K562 (cell line): Measurements from ENCODE around the gene CLCNKB. TPM values are rescaled to one million over a fixed set of nuclear protein-coding genes. Genes with fewer than 3 reads are reported as not detected.
"Not testable (repeated sequence)": the region's sequence is repeated elsewhere in the genome, so short reads cannot be mapped to it uniquely, and the experiment has no call there.

Experiments
- ATAC-seq: fragments of 200-7000 bp; cut with Tn5 transposase; 3 replicates; pipeline ENCODE4 v1.9.1; 2020; ENCODE audit warnings: moderate library complexity
- BruUV-seq: library from RNA; stranded (reverse); fragments of 400-500 nt; replicated peaks from 2 replicates; lab custom pipeline; 2021; lab: Mats Ljungman, UMichigan
- CTCF ChIA-PET: fragments of 300-600 bp; formaldehyde crosslinking; extraction: SDS; loops from one replicate; lab custom pipeline; 2021; ENCODE audit warnings: low intra/inter-chr PET ratio; lab: Yijun Ruan, JAX
- POLR2A ChIA-PET: fragments of 300-600, 350-650 bp; sonication (Branson Sonifier 250); formaldehyde crosslinking; extraction: SDS; loops from one replicate; lab custom pipeline; 2021; ENCODE audit warnings: antibody characterized with exemption, inconsistent platforms; lab: Yijun Ruan, JAX
- DNase-seq, 4 experiments: peaks; one replicate each; pipeline versions ENCODE4 v3.0.0 to v3.0.0-alpha.2; 2011 to 2018; ENCODE audit warnings: low spot score in 3 of 4, mixed read lengths in 3 of 4; ENCODE audit errors: extremely low read depth in 1 of 4
- FAIRE-seq: peaks from 2 replicates; lab custom pipeline; 2011; peaks lifted over from hg19 to GRCh38; lab: Jason Lieb, UNC
- H2AFZ ChIP-seq: 2 replicates; pipeline ENCODE4 v1.6.0; 2011; ENCODE audit warnings: low read depth, low read length, control low read depth, inconsistent platforms
- H3K27ac ChIP-seq: fragments of 200-600 bp; 3 replicates; pipeline ENCODE4 v1.8.0; 2011; ENCODE audit warnings: low read depth, mild to moderate bottlenecking, control low read depth, inconsistent platforms, low read length, moderate library complexity, mixed read lengths; ENCODE audit errors: extremely low read depth
- H3K27me3 ChIP-seq, 2 experiments: fragments of 300-600 bp in 1 of 2; 2 replicates in 1 of 2; 3 replicates in 1 of 2; pipeline versions ENCODE4 v1.6.0 to v1.8.0; 2011; ENCODE audit warnings: inconsistent platforms in 2 of 2, low read length in 2 of 2, mild to moderate bottlenecking in 1 of 2, mixed read lengths in 1 of 2, moderate library complexity in 1 of 2; ENCODE audit not compliant: control insufficient read depth in 2 of 2, insufficient read depth in 2 of 2
- H3K36me3 ChIP-seq: fragments of 300-600 bp; 3 replicates; pipeline ENCODE4 v1.8.0; 2011; ENCODE audit warnings: mild to moderate bottlenecking, low read length, inconsistent platforms; ENCODE audit not compliant: control insufficient read depth, insufficient read depth
- H3K4me1 ChIP-seq, 2 experiments: fragments of 200-600 bp in 1 of 2; replicated peaks in 1 of 2; 2 replicates in 1 of 2; 3 replicates in 1 of 2; pipeline versions ENCODE4 v1.5.1 to v1.8.0; 2011; ENCODE audit warnings: inconsistent platforms in 2 of 2, low read length in 2 of 2, mild to moderate bottlenecking in 1 of 2, mixed read lengths in 1 of 2, moderate library complexity in 1 of 2; ENCODE audit not compliant: control insufficient read depth in 2 of 2, insufficient read depth in 2 of 2
- H3K4me2 ChIP-seq: 2 replicates; pipeline ENCODE4 v1.6.1; 2011; ENCODE audit warnings: low read length, control low read depth, inconsistent platforms, mixed read lengths; ENCODE audit not compliant: insufficient read depth
- H3K4me3 ChIP-seq: fragments of 200-600 bp; sonication (generic), shearing (Covaris generic); 2 replicates; pipeline ENCODE4 v1.5.1; 2016; ENCODE audit warnings: control low read depth, inconsistent platforms
- H3K79me2 ChIP-seq: fragments of 200-600 bp; 3 replicates; pipeline ENCODE4 v1.8.0; 2011; ENCODE audit warnings: low read length, inconsistent platforms; ENCODE audit not compliant: control insufficient read depth, insufficient read depth
- H3K9ac ChIP-seq, 2 experiments: 2 replicates each; pipeline versions ENCODE4 v1.6.0 to v1.6.1; 2011; ENCODE audit warnings: low read depth in 2 of 2, low read length in 2 of 2, control low read depth in 1 of 2, inconsistent platforms in 1 of 2, mild to moderate bottlenecking in 1 of 2, mixed read lengths in 1 of 2; ENCODE audit not compliant: insufficient read depth in 1 of 2
- H3K9me1 ChIP-seq: one replicate; pipeline ENCODE4 v1.6.0; 2011; ENCODE audit warnings: inconsistent platforms, mild to moderate bottlenecking, low read length, moderate library complexity; ENCODE audit not compliant: control insufficient read depth, insufficient read depth
- H3K9me3 ChIP-seq: replicated peaks from 2 replicates; pipeline ENCODE4 v1.5.1; 2011; ENCODE audit warnings: low read depth, low read length, inconsistent platforms; ENCODE audit not compliant: control insufficient read depth, insufficient read depth
- H4K20me1 ChIP-seq: replicated peaks from 2 replicates; pipeline ENCODE4 v1.6.1; 2011; ENCODE audit warnings: low read length, inconsistent platforms, mixed read lengths; ENCODE audit not compliant: control insufficient read depth, insufficient read depth
- CHD4 ChIP-seq: fragments of 200-600 bp; sonication (generic); IDR thresholded peaks from 3 replicates; pipeline ENCODE4 v1.6.1; 2012; ENCODE audit warnings: low read depth, mild to moderate bottlenecking, mixed read lengths, low read length, inconsistent platforms; ENCODE audit not compliant: insufficient read depth, insufficient replicate concordance, poor library complexity, severe bottlenecking
- FUS ChIP-seq: fragments of 200-400 bp; formaldehyde crosslinking; optimal IDR thresholded peaks from 2 replicates; pipeline ENCODE3; 2017; ENCODE audit warnings: low read depth, low read length
- MAFG ChIP-seq: fragments of 450-650 bp; conservative IDR thresholded peaks from 2 replicates; pipeline ENCODE4 v1.6.1; 2016; ENCODE audit warnings: missing genetic modification characterization, missing compliant biosample characterization
- NFIC ChIP-seq: fragments of 450-650 bp; IDR thresholded peaks from 2 replicates; pipeline ENCODE4 v1.6.1; 2017; ENCODE audit warnings: mild to moderate bottlenecking, inconsistent platforms
- OTX1 ChIP-seq: fragments of 450-650 bp; formaldehyde crosslinking; IDR thresholded peaks from 2 replicates; pipeline ENCODE4 v1.4.0; 2022; ENCODE audit warnings: mild to moderate bottlenecking
- RCOR1 ChIP-seq, 2 experiments: IDR thresholded peaks; 2 replicates each; pipeline ENCODE4 v1.6.1; 2012; ENCODE audit warnings: low read depth in 2 of 2, low read length in 2 of 2, borderline replicate concordance in 1 of 2, improper control_type of control experiment in 1 of 2
- ZBTB33 ChIP-seq: sonication (generic); formaldehyde crosslinking; IDR thresholded peaks from 2 replicates; pipeline ENCODE4 v1.8.1; 2023; ENCODE audit warnings: mild to moderate bottlenecking, missing genetic modification reagents
- ZBTB7A ChIP-seq: IDR thresholded peaks from 2 replicates; pipeline ENCODE4 v1.6.1; 2011; ENCODE audit warnings: low read depth, mild to moderate bottlenecking, low read length, moderate library complexity, borderline replicate concordance; ENCODE audit not compliant: control insufficient read depth
- ZNF695 ChIP-seq: fragments of 450-650 bp; formaldehyde crosslinking; IDR thresholded peaks from 2 replicates; pipeline ENCODE4 v1.4.0; 2020; ENCODE audit warnings: mild to moderate bottlenecking, moderate library complexity
- WGBS: fragments of 100-300 bp; shearing (Covaris generic); methylation state at CpG from one replicate; pipeline ENCODE4 v1.1.6; 2016; ENCODE audit warnings: low coverage, mixed read lengths; ENCODE audit not compliant: insufficient coverage; ENCODE audit errors: missing lambda C conversion rate; 5-methylcytosine and 5-hydroxymethylcytosine counted together
- in situ Hi-C: fragments of 300-500 bp; cut with MboI; formaldehyde crosslinking; loops from 4 replicates; pipeline ENCODE4 v1.15.0; 2018; ENCODE audit warnings: inconsistent platforms, mixed read lengths
- intact Hi-C: fragments of 100-400 bp; cut with micrococcal nuclease; formaldehyde crosslinking; loops from 2 replicates; pipeline ENCODE4 v1.14.2; 2022
- polyA plus RNA-seq, 8 experiments: library from polyadenylated mRNA; depleted of rRNA in 4 of 8; stranded (reverse) in 5 of 8; unstranded in 3 of 8; fragments of >200 nt; fragmentation: Nextera tagmentation in 2 of 8; fragmentation: Illumina TruSeq in 1 of 8; extraction: Ambion mirVana in 2 of 8; extraction: Trizol in 1 of 8; gene quantifications; 2 replicates each; pipeline versions ENCODE4 v1.2.1 to v1.2.3, GENCODE V29; 2011 to 2014; ENCODE audit warnings: inconsistent platforms in 1 of 8, missing spikeins in 1 of 8
- total RNA-seq, 7 experiments: library from RNA; depleted of rRNA in 6 of 7; stranded (reverse); fragments of >200 nt in 6 of 7; fragmentation: Illumina TruSeq in 2 of 7; extraction: Trizol in 2 of 7; gene quantifications; 2 replicates each; pipeline versions ENCODE4 v1.2.1 to v1.2.3, GENCODE V29; 2011 to 2021; ENCODE audit warnings: low replicate concordance in 1 of 7
- TF ChIP-seq, protein P1 (sequence below): fragments of 450-650 bp; IDR thresholded peaks from 2 replicates; pipeline ENCODE4 v1.6.1; 2018; ENCODE audit not compliant: partially characterized antibody

Gene CLCNKB
- total and polyA plus RNA-seq, 9 of the 15 experiments (the other 6 are each of a cell fraction or from before 2014, with no cell fraction given) = 0.08 to 1.7 (median 0.64) TPM

GRCh38 chr1:16029003-16029268 lies 14.6 kb upstream of the CLCNKB start:
- DNase-seq, intact Hi-C loops, H3K9me1 ChIP-seq, H3K4me3 ChIP-seq, H3K79me2 ChIP-seq, H3K4me2 ChIP-seq, H3K9ac ChIP-seq, ATAC-seq, H2AFZ ChIP-seq, BruUV-seq, CTCF ChIA-PET, in situ Hi-C loops, FAIRE-seq, H3K27ac ChIP-seq, H4K20me1 ChIP-seq, H3K36me3 ChIP-seq, H3K9me3 ChIP-seq: not testable (repeated sequence)
- peaks cover 12 to 52% of the 10 kb centered on the region in 2 experiments; a peak in 4 of 5 replicates for H3K4me1 ChIP-seq
- TF ChIP-seq ZBTB7A = 0 out of 2 replicates have a peak, but pooled peaks have one; percentile 53
- POLR2A ChIA-PET = interaction anchor here (0.5 kb wide), 1 partner anchor 13 kb away, joined by 3 read pairs; no protein-coding TSS in a partner anchor
- H3K27me3 ChIP-seq = peaks cover 0 to 11% of the 10 kb centered on the region in 2 experiments; a peak in 2 of 5 replicates
- WGBS = 12% methylated on average over 6 of the region's 13 CpGs

DNA sequence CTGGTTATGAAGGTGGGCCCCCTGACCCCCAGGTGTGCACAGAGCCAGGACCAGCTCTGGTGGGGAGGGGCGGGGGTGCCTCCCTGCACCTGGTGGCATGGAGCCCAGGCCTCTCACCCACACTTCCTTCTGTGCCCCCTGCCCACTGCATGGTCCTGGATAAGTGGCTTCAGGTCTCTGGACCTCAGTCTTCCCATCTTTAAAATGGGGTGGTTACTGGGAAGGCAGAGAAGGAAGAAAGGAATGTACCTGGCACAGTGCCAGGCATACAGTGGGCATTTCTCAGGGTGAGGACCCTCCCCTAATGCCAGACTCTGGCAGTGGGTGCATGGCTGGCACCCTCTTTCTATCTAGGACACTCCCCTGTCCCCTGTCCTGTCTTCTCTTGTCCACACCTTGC lies 14.3 kb upstream of the CLCNKB start:
- in situ Hi-C loops (no loop called here), intact Hi-C loops (no loop called here)
- Histone ChIP-seq H3K27me3 (peaks cover 0 to 9% of the 10 kb centered on the region in 2 experiments; a peak in 1 of 5 replicates), H2AFZ (no peak overlapping the region), H3K27ac (no peak overlapping the region), H3K4me1 (peaks cover 12 to 52% of the 10 kb centered on the region in 2 experiments; a peak in 4 of 5 replicates), H3K9me3 (no peaks in the 10 kb centered on the region), H3K9me1 (no peaks in the 10 kb centered on the region), H3K79me2 (no peaks in the 10 kb centered on the region), H4K20me1 (no peaks in the 10 kb centered on the region), H3K4me3 (no peak overlapping the region), H3K4me2 (no peak overlapping the region), H3K9ac (no peak overlapping the region), H3K36me3 (no peaks in the 10 kb centered on the region)
- 33% methylated on average over 1 of the region's 1 CpG for WGBS
- ChIA-PET POLR2A (no interaction called here), CTCF (no interaction called here)
- DNase-seq (no peak), FAIRE-seq (no peak), ATAC-seq (no peak)
- BruUV-seq = no TSS peak
- TF ChIP-seq NFIC (peak; percentile 98), RCOR1 (IDR thresholded peaks at IDR 0.05; ENCODE audit: borderline replicate concordance in 1 of 2, low read depth in 2 of 2, low read length in 2 of 2) (peak in 1 of 2 experiments; percentile 48; a peak in 2 of 4 replicates), FUS (no peak), CHD4 (peak; percentile 51), ZBTB33 (CRISPR knock-in tag) (no peak), ZNF695 (no peak), MAFG (tag) (no peak), OTX1 (CRISPR knock-in tag) (no peak)
- TF ChIP-seq, protein P1, sequence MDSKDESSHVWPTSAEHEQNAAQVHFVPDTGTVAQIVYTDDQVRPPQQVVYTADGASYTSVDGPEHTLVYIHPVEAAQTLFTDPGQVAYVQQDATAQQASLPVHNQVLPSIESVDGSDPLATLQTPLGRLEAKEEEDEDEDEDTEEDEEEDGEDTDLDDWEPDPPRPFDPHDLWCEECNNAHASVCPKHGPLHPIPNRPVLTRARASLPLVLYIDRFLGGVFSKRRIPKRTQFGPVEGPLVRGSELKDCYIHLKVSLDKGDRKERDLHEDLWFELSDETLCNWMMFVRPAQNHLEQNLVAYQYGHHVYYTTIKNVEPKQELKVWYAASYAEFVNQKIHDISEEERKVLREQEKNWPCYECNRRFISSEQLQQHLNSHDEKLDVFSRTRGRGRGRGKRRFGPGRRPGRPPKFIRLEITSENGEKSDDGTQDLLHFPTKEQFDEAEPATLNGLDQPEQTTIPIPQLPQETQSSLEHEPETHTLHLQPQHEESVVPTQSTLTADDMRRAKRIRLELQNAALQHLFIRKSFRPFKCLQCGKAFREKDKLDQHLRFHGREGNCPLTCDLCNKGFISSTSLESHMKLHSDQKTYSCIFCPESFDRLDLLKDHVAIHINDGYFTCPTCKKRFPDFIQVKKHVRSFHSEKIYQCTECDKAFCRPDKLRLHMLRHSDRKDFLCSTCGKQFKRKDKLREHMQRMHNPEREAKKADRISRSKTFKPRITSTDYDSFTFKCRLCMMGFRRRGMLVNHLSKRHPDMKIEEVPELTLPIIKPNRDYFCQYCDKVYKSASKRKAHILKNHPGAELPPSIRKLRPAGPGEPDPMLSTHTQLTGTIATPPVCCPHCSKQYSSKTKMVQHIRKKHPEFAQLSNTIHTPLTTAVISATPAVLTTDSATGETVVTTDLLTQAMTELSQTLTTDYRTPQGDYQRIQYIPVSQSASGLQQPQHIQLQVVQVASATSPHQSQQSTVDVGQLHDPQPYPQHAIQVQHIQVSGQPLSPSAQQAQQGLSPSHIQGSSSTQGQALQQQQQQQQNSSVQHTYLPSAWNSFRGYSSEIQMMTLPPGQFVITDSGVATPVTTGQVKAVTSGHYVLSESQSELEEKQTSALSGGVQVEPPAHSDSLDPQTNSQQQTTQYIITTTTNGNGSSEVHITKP = no peak
